NCI-H510A treated with DMSO at 0.1 percent for 48 hours (cell line): ENCODE data around the gene KRT4.
"Not testable (repeated sequence)": the region's sequence is repeated elsewhere in the genome, so short reads cannot be mapped to it uniquely, and the experiment has no call there.

Source experiments
- DNase-seq: peaks from one replicate; lab custom pipeline; 2025; lab: John Stamatoyannopoulos, UW

Gene KRT4

GRCh38 chr12:52772772-52773171, 41.1 kb downstream of the KRT4 start:
- no peak for DNase-seq

GRCh38 chr12:52772188-52772587, 41.7 kb downstream of the KRT4 start:
- DNase-seq = no peak

GRCh38 chr12:52771505-52771904, 42.4 kb downstream of the KRT4 start:
- DNase-seq = no peak

- no peak for DNase-seq
Measured at GRCh38 chr12:52771088-52771487, 42.8 kb downstream of the KRT4 start.

DNA sequence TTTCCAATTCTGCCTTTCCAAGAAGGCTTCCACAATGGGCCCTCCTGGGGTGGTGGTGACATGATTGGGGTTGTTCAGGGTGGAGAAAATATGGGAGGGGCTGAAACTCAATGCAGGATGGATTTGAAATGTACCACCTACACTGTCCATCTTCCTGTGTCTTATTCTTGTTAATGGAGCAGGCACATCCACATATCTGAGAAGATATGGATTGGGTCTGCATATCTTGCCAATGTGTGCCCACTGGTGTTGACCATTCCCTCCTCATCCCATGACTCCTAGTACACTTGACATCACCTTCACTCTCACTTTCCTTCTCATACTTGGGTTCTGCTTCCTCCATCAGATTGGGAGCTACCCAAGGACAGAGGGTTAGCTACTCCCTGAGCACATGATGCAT, 44.0 kb downstream of the KRT4 start:
- DNase-seq = no peak

GRCh38 chr12:52769354-52769753, 44.6 kb downstream of the KRT4 start:
- no peak for DNase-seq

- no peak for DNase-seq
Measured at GRCh38 chr12:52768479-52769200, 45.3 kb downstream of the KRT4 start.

DNA sequence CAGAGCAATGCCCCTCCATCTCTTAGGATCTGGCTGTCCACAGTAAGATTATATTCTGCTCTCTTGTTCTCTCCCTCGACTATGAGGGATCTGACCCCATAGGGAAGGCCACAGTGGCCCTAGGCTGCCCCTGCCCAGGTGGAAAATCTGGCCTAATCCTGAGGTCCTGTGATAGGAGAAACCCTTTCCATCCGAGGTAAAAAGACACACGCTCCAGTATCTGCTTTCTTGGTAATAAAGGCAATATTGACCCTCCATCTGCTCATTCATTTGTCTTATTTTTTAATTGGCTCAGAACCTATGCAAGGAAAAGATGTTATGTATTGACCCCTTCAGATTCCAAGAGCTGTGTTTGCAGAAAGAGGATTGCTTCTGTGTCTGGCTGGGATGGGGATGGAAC, 46.5 kb downstream of the KRT4 start:
- no peak for DNase-seq

DNA sequence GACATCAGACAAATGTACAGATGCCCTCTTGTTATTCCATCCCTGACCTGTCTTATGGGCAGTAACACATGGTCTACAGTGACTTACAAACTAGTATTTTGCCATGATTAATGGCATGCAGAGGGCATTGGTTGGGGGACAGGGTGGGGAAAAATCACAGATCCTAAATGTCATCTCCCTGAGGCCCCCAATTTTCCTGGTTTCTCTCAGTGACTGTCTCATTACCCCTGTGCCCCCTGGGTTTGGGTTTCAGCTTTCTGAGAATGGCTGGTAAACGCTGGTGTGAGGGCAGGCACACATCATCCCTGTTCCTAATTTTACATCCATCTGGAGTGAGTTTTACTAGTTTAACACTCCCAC, 46.9 kb downstream of the KRT4 start:
- no peak for DNase-seq

- no peak for DNase-seq
Measured at GRCh38 chr12:52766351-52767019, 47.4 kb downstream of the KRT4 start.

GRCh38 chr12:52765702-52766101, 48.2 kb downstream of the KRT4 start:
- DNase-seq = no peak

DNA sequence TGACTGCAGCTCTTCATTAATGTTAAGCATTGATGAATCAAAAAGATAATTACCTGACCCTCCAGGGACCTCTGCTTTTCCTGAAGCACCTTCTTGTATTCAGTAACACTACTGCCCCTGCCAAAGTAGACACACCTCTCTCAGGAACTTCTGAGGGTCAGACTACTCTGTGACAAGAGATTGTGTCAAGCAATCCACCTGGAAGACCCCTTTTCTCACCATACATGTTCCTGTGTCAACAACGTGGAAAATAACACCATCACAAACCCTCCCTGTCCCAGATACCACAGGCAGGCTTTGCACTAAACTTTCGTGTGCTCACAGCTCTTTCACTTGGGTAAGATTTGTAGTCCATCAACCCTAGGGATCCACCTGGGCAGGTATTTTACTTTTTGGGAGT, 49.9 kb downstream of the KRT4 start:
- DNase-seq = no peak

DNA sequence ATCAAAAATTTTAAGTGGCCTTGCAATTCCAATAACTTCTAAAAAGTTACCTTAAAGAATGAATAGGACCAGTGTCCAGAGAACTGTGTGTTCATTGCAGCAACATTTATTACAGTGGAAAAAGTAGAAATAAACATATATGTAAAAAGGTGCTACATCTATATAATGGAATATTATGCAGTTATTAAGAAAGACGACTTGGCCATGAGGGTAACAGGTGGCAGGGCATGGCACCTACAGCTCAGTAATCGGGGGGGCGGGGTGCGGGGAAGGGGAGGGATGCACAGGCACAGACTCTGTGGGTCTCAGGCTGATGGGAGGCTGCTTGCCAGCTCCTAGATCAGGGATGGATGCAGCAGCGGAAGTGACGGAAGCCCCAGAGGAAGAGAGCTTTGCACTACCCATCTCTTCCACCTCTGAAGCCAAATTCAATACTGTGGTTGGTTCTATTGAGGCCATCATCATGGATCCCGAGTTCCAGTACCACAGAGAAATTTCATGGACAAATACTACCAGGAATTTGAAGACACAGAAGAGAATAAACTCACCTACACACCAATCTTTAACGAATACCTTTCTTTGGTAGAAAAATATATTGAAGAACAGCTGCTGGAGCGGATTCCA, 50.8 kb downstream of the KRT4 start:
- no peak for DNase-seq

GRCh38 chr12:52761802-52762201, 52.1 kb downstream of the KRT4 start:
- no peak for DNase-seq

GRCh38 chr12:52761218-52761617, 52.7 kb downstream of the KRT4 start:
- DNase-seq = not testable (repeated sequence)

- no peak for DNase-seq
Measured at GRCh38 chr12:52760623-52761022, 53.3 kb downstream of the KRT4 start.

DNA sequence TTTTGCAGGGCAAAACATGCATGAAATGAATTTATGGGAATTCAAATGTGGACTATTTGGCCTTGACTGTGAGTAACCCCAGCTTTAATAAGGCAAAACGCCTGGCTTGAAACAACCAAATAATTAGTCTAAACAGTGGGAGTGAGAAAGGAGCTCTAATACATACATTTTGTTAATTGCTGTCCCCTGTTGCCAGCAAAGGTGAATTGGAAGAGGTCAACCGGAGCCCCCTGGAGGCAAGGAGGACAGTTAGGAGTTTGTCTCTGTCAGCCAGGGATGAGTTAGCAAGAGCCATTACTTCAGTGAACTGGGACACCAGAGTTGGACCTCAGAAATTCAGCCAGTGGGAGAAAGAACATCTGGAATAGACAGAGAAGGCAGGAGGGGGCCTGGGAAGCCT, 54.2 kb downstream of the KRT4 start:
- no peak for DNase-seq

DNA sequence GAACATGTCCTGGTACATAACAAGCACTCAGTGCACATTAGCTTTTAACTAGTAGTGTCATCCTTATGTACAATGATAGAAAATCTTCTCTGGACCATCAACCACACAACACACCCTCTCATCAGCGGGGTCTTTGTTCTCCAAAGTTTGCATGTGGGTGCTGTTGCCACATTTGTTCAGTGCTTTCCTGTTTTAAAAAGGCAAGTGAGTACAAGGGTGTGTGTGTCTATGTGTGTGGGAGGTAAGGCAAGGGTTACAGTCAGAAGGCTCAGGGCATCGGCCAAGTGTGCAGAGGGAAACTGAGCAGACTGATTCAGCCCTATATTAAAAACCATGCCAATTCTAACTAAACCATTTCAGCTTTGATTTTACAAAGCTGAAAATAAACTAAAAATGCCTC, 54.7 kb downstream of the KRT4 start:
- DNase-seq = no peak

DNA sequence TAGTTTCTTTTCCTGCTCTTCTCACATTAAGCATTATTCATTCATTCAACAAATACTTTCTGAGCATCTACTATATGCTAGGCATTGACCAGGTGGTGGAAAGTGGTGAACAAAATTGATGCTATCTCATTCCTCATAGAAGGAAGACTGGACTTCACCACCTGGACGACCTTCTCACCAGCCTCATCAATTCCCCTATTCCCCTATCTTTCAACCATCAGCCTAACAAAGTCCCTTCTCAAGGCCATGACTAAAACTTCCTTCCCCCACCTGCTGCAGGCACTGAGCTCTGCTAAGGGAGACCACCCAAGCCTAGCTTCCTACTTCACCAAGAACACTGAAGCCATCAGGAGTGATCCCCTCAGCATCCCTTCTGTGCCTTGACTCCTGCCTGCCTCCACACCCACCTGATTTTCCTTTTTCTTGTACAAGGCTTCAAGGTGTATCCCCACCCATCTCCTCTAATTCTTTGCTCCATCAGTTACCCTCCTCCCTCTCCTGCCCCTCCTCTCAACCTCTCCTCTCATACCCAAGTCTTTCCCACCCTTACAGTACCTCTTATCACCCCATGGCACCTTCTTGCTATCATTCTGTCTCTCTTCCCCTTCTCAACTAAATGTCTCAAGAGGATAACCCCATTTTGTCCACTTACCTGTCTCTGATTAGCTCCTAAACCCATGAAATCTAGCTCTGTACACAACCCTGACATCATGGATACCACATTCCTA, 56.3 kb downstream of the KRT4 start:
- no peak for DNase-seq
